Right lobe of liver (tissue), 4 donors: Measurements from ENCODE around the gene KRTAP10-1.
"Not testable (repeated sequence)": the region's sequence is repeated elsewhere in the genome, so short reads cannot be mapped to it uniquely, and the experiment has no call there.

ENCODE experiments used
- POLR2A ChIP-seq: fragments of 450-650 bp; IDR thresholded peaks from one replicate; pipeline ENCODE4 v1.6.1; 2017; ENCODE audit warnings: antibody characterized with exemption, mild to moderate bottlenecking
- TF ChIP-seq, protein P1 (sequence below), 4 donors: fragments of 200-600 bp in 3 of 4; fragments of 450-650 bp in 1 of 4; IDR thresholded peaks; one replicate each; pipeline versions ENCODE4 v1.5.1 to v1.8.0; 2016 to 2022; ENCODE audit warnings: antibody characterized with exemption in 4 of 4, mild to moderate bottlenecking in 2 of 4
- donor health status: DM: no; HTN: no; CAD: no.
- donor health status: DM: no; HTN: no; CAD: no.
- donor health status: DM: no; HTN: yes; CAD: no.

DNA sequence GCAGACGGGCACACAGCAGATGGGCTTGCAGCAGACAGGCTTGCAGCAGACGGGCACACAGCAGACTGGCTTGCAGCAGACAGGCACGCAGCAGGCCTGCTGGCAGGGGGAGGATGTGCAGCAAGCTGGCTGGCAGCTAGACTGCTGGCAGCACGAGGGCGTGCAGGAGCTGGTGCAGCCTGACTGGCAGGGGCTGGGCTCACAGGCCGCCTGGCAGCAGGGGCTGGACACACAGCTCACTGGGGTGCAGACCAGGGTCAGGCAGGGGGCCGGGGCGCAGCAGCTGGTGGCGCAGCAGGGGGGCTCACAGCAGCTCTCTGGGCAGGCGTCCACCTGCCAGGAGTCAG is 18.3 kb upstream of the KRTAP10-1 start:
- TF ChIP-seq, protein P1, sequence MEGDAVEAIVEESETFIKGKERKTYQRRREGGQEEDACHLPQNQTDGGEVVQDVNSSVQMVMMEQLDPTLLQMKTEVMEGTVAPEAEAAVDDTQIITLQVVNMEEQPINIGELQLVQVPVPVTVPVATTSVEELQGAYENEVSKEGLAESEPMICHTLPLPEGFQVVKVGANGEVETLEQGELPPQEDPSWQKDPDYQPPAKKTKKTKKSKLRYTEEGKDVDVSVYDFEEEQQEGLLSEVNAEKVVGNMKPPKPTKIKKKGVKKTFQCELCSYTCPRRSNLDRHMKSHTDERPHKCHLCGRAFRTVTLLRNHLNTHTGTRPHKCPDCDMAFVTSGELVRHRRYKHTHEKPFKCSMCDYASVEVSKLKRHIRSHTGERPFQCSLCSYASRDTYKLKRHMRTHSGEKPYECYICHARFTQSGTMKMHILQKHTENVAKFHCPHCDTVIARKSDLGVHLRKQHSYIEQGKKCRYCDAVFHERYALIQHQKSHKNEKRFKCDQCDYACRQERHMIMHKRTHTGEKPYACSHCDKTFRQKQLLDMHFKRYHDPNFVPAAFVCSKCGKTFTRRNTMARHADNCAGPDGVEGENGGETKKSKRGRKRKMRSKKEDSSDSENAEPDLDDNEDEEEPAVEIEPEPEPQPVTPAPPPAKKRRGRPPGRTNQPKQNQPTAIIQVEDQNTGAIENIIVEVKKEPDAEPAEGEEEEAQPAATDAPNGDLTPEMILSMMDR (IDR thresholded peaks at IDR 0.05): not testable (repeated sequence)
- TF ChIP-seq POLR2A: not testable (repeated sequence)
